CD14-positive monocyte (primary cell): ENCODE measurements around the gene KRT86. TPM values are rescaled to one million over a fixed set of nuclear protein-coding genes. Genes with fewer than 3 reads are reported as not detected.

Experiments
- DNase-seq, 3 donors: peaks; one replicate each; pipeline ENCODE4 v3.0.0-alpha.2; 2011 to 2022
- H2AFZ ChIP-seq: 2 replicates; pipeline ENCODE4 v1.6.0; 2012; ENCODE audit warnings: mild to moderate bottlenecking, low read depth, low read length, inconsistent platforms; ENCODE audit not compliant: insufficient read depth, poor library complexity, severe bottlenecking
- H3K27ac ChIP-seq, 2 donors: 1 replicate in 1 of 2; 2 replicates in 1 of 2; pipeline ENCODE4 v1.5.1; 2012 to 2013; ENCODE audit warnings: low read length in 2 of 2, control low read depth in 1 of 2, inconsistent platforms in 1 of 2, low read depth in 1 of 2, mild to moderate bottlenecking in 1 of 2
- H3K27me3 ChIP-seq, 2 donors: one replicate each; pipeline versions ENCODE4 v1.6.0 to v1.6.1; 2011 to 2013; ENCODE audit warnings: low read length in 2 of 2; ENCODE audit not compliant: control insufficient read depth in 2 of 2, insufficient read depth in 2 of 2
- H3K36me3 ChIP-seq, 2 donors: replicated peaks in 1 of 2; 1 replicate in 1 of 2; 2 replicates in 1 of 2; pipeline versions ENCODE4 v1.5.1 to v1.6.1; 2012 to 2013; ENCODE audit warnings: low read length in 2 of 2, control low read depth in 1 of 2, inconsistent platforms in 1 of 2, mild to moderate bottlenecking in 1 of 2; ENCODE audit not compliant: insufficient read depth in 2 of 2, control insufficient read depth in 1 of 2
- H3K4me1 ChIP-seq, 2 donors: 1 replicate in 1 of 2; 2 replicates in 1 of 2; pipeline versions ENCODE4 v1.5.1 to v1.6.1; 2012 to 2013; ENCODE audit warnings: low read length in 2 of 2, control low read depth in 1 of 2, inconsistent platforms in 1 of 2, mild to moderate bottlenecking in 1 of 2, moderate library complexity in 1 of 2; ENCODE audit not compliant: insufficient read depth in 2 of 2, control insufficient read depth in 1 of 2
- H3K4me2 ChIP-seq: replicated peaks from 2 replicates; pipeline ENCODE3; 2012; ENCODE audit warnings: low read length, moderate library complexity, mild to moderate bottlenecking; ENCODE audit not compliant: poor library complexity, severe bottlenecking; ENCODE audit errors: extremely low read depth
- H3K4me3 ChIP-seq, 3 experiments: fragments of 200-600 bp in 1 of 3; sonication (generic) in 1 of 3; replicated peaks in 1 of 3; 1 replicate in 2 of 3; 2 replicates in 1 of 3; pipeline ENCODE4 v1.5.1; 2011 to 2013; ENCODE audit warnings: low read length in 3 of 3, mild to moderate bottlenecking in 3 of 3, control low read depth in 2 of 3, low read depth in 2 of 3, inconsistent platforms in 1 of 3, moderate library complexity in 1 of 3
- H3K79me2 ChIP-seq: 2 replicates; pipeline ENCODE4 v1.6.0; 2012; ENCODE audit warnings: mild to moderate bottlenecking, control low read depth, inconsistent platforms, low read length, moderate library complexity; ENCODE audit not compliant: insufficient read depth
- H3K9ac ChIP-seq: 2 replicates; pipeline ENCODE4 v1.6.0; 2017; ENCODE audit warnings: low read length, mild to moderate bottlenecking; ENCODE audit not compliant: insufficient read depth, poor library complexity, severe bottlenecking
- H3K9me3 ChIP-seq, 2 donors: replicated peaks in 1 of 2; 1 replicate in 1 of 2; 2 replicates in 1 of 2; pipeline versions ENCODE4 v1.5.1 to v1.6.1; 2012 to 2013; ENCODE audit warnings: low read length in 2 of 2, control low read depth in 1 of 2; ENCODE audit not compliant: control insufficient read depth in 1 of 2, insufficient read depth in 1 of 2
- H4K20me1 ChIP-seq: 2 replicates; pipeline ENCODE4 v1.6.0; 2012; ENCODE audit warnings: mild to moderate bottlenecking, low read length, control low read depth, moderate library complexity; ENCODE audit not compliant: insufficient read depth
- H3K27ac Mint-ChIP-seq, 7 donors: one replicate each; pipeline ENCODE4 v1.8.0; 2020; ENCODE audit warnings: mild to moderate bottlenecking in 7 of 7, mixed read lengths in 7 of 7, moderate library complexity in 6 of 7, inconsistent platforms in 2 of 7
- H3K27me3 Mint-ChIP-seq, 3 donors: one replicate each; pipeline ENCODE4 v1.8.0; 2021 to 2022; ENCODE audit warnings: low read depth in 3 of 3, mild to moderate bottlenecking in 3 of 3, mixed read lengths in 3 of 3, moderate library complexity in 3 of 3, inconsistent platforms in 1 of 3
- H3K36me3 Mint-ChIP-seq, 2 donors: one replicate each; pipeline ENCODE4 v1.8.0; 2020; ENCODE audit warnings: mixed read lengths in 2 of 2, inconsistent platforms in 1 of 2, mild to moderate bottlenecking in 1 of 2
- H3K4me1 Mint-ChIP-seq: one replicate; pipeline ENCODE4 v1.8.0; 2020; ENCODE audit warnings: mild to moderate bottlenecking, mixed read lengths
- H3K4me3 Mint-ChIP-seq, 2 donors: one replicate each; pipeline ENCODE4 v1.8.0; 2020; ENCODE audit warnings: mild to moderate bottlenecking in 2 of 2, mixed read lengths in 2 of 2, moderate library complexity in 1 of 2
- H3K9me3 Mint-ChIP-seq, 7 donors: one replicate each; pipeline ENCODE4 v1.8.0; 2020 to 2022; ENCODE audit warnings: mixed read lengths in 7 of 7, mild to moderate bottlenecking in 6 of 7, moderate library complexity in 6 of 7, inconsistent platforms in 2 of 7
- CTCF ChIP-seq: fragments of 200-600 bp; IDR thresholded peaks from one replicate; pipeline ENCODE4 v1.8.0; 2022; ENCODE audit warnings: antibody characterized with exemption, mild to moderate bottlenecking
- WGBS: methylation state at CpG from one replicate; pipeline ENCODE4 v1.1.5; 2013; ENCODE audit warnings: missing lambda C conversion rate; ENCODE audit not compliant: insufficient coverage; 5-methylcytosine and 5-hydroxymethylcytosine counted together
- intact Hi-C, 2 donors: fragments of 100-400 bp; cut with micrococcal nuclease; formaldehyde crosslinking; loops; one replicate each; pipeline versions ENCODE4 v1.15.0 to v1.15.1; 2023
- polyA plus RNA-seq, 3 donors: library from polyadenylated mRNA; depleted of rRNA in 1 of 3; unstranded in 2 of 3; stranded (reverse) in 1 of 3; fragments of 300-500 nt in 2 of 3; fragments of >200 nt in 1 of 3; fragmentation: Illumina TruSeq in 2 of 3; gene quantifications; 1 replicate in 2 of 3; 2 replicates in 1 of 3; pipeline ENCODE4 v1.2.3, GENCODE V29; 2012 to 2021

Gene KRT86
- polyA plus RNA-seq, 3 donors, result not detected

GRCh38 chr12:52244615-52244994, 29.8 kb upstream of the KRT86 start:
- H3K27me3 Mint-ChIP-seq, result peaks cover 16 to 35% (median 30%) of the 10 kb centered on the region in 3 donors
- H3K9me3 ChIP-seq, result no peaks in the 10 kb centered on the region
- peak overlapping the region; percentile 91 to 96 (median 94) for H3K27ac Mint-ChIP-seq
- H3K4me1 ChIP-seq, result peaks cover 19 to 27% of the 10 kb centered on the region in 2 donors
- H3K9ac ChIP-seq, result peak overlapping the region; percentile 52
- peaks cover 4 to 16% of the 10 kb centered on the region in 2 donors for H3K27me3 ChIP-seq
- peak in 2 of 3 donors; percentile 15 to 54 for DNase-seq
- intact Hi-C loops, result no loop called here
- 33% methylated on average over 1 of the region's 3 CpGs for WGBS
- peak overlapping the region; percentile 69 to 93 for H3K27ac ChIP-seq
- H3K9me3 Mint-ChIP-seq, result peaks cover 0 to 9% (median 0%) of the 10 kb centered on the region in 7 donors
- peak overlapping the region; percentile 84 for H2AFZ ChIP-seq
- no peak overlapping the region for H3K4me2 ChIP-seq
- no peaks in the 10 kb centered on the region for H4K20me1 ChIP-seq
- no peaks in the 10 kb centered on the region for H3K36me3 ChIP-seq
- peaks cover 25% of the 10 kb centered on the region for H3K4me1 Mint-ChIP-seq
- H3K4me3 Mint-ChIP-seq, result peak overlapping the region in 1 of 2 donors; percentile 67
- peaks cover 4 to 10% of the 10 kb centered on the region in 2 donors for H3K36me3 Mint-ChIP-seq
- no peaks in the 10 kb centered on the region for H3K79me2 ChIP-seq
- H3K4me3 ChIP-seq, result no peak overlapping the region
- TF ChIP-seq CTCF, result no peak

- H3K36me3 Mint-ChIP-seq, result peaks cover 10 to 14% of the 10 kb centered on the region in 2 donors
- Histone ChIP-seq H3K9ac (no peak overlapping the region), H3K79me2 (no peaks in the 10 kb centered on the region), H3K27me3 (peaks cover 12 to 24% of the 10 kb centered on the region in 2 donors), H3K9me3 (no peaks in the 10 kb centered on the region), H3K4me2 (no peak overlapping the region), H3K27ac (no peak overlapping the region), H4K20me1 (no peaks in the 10 kb centered on the region), H2AFZ (no peak overlapping the region), H3K4me3 (no peak overlapping the region), H3K4me1 (peaks cover 19 to 27% of the 10 kb centered on the region in 2 donors), H3K36me3 (no peaks in the 10 kb centered on the region)
- H3K4me1 Mint-ChIP-seq, result peaks cover 31% of the 10 kb centered on the region
- TF ChIP-seq CTCF, result no peak
- intact Hi-C loops, result no loop called here
- H3K27ac Mint-ChIP-seq, result peak overlapping the region in 5 of 7 donors; percentile 40 to 91 (median 74)
- WGBS, result 94% methylated on average over 15 of the region's 20 CpGs
- peaks cover 21 to 41% (median 37%) of the 10 kb centered on the region in 3 donors for H3K27me3 Mint-ChIP-seq
- H3K4me3 Mint-ChIP-seq, result no peak overlapping the region
- H3K9me3 Mint-ChIP-seq, result peaks cover 0 to 13% (median under 1%) of the 10 kb centered on the region in 7 donors
- DNase-seq, result no peak
These were observed 29.0 kb upstream of the KRT86 start for GRCh38 chr12:52245259-52245961.
